SK-N-SH treated with all-trans-retinoic acid at 6 μM for 48 hours (cell line): ENCODE results near the gene JUN.

Experiments
- SNAI2 ChIP-seq: fragments of 250-450 bp; sonication (Bioruptor Pico); IDR thresholded peaks from 2 replicates; pipeline ENCODE4 v1.5.0; 2020; ENCODE audit warnings: mild to moderate bottlenecking, moderate library complexity
- TCF4 ChIP-seq: fragments of 250-450 bp; sonication (Bioruptor Pico); IDR thresholded peaks from 2 replicates; pipeline ENCODE4 v1.8.0; 2021; ENCODE audit warnings: mild to moderate bottlenecking, moderate library complexity, borderline replicate concordance
- ZC3H10 ChIP-seq: fragments of 250-450 bp; sonication (Bioruptor Pico); IDR thresholded peaks from 2 replicates; pipeline ENCODE4 v1.5.1; 2021; ENCODE audit warnings: mild to moderate bottlenecking, moderate library complexity
- ZNF565 ChIP-seq: fragments of 450-650 bp; formaldehyde crosslinking; conservative IDR thresholded peaks from 2 replicates; pipeline ENCODE4 v1.5.0; 2020; ENCODE audit warnings: low read depth, mild to moderate bottlenecking, moderate library complexity
- TF ChIP-seq, protein P1 (sequence below): fragments of 250-450 bp; sonication (Bioruptor Pico); IDR thresholded peaks from 2 replicates; pipeline ENCODE4 v1.8.0; 2020; ENCODE audit warnings: mild to moderate bottlenecking, moderate library complexity, borderline replicate concordance

DNA sequence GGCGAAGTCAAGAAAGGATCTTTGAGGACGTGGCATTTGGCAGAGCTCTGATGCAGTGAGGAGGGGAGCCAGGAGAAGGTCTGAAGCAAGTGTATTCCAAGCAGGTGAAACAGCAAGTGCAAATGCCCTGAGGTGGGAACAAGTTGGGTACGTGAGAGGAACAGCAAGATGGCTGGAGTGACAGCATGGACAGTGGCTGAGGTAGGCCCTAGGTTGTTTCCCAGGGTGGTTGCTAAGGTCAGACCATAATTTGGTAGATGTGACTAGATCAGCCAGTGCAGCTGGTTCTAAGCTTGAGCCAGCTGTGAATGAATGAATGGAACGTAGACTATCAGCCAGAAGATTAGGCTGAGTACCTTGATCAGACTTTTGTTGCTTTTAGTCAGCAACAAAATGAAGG lies 37.5 kb upstream of the JUN start:
- no peak for TF ChIP-seq SNAI2 (CRISPR knock-in tag)
- TF ChIP-seq, protein P1, sequence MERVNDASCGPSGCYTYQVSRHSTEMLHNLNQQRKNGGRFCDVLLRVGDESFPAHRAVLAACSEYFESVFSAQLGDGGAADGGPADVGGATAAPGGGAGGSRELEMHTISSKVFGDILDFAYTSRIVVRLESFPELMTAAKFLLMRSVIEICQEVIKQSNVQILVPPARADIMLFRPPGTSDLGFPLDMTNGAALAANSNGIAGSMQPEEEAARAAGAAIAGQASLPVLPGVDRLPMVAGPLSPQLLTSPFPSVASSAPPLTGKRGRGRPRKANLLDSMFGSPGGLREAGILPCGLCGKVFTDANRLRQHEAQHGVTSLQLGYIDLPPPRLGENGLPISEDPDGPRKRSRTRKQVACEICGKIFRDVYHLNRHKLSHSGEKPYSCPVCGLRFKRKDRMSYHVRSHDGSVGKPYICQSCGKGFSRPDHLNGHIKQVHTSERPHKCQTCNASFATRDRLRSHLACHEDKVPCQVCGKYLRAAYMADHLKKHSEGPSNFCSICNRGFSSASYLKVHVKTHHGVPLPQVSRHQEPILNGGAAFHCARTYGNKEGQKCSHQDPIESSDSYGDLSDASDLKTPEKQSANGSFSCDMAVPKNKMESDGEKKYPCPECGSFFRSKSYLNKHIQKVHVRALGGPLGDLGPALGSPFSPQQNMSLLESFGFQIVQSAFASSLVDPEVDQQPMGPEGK (CRISPR knock-in tag) = no peak
- no peak for TF ChIP-seq ZNF565 (CRISPR knock-in tag)
- TF ChIP-seq ZC3H10 (CRISPR knock-in tag) = no peak
- TF ChIP-seq TCF4 (CRISPR knock-in tag) = no peak
